ENCODE measurements around the gene PNKP. TPM values are rescaled to one million over a fixed set of nuclear protein-coding genes. Genes with fewer than 3 reads are reported as not detected.

The PNKP gene
- total and polyA plus RNA-seq, 10 donors, result 36.6 to 203 (median 108) TPM

DNA sequence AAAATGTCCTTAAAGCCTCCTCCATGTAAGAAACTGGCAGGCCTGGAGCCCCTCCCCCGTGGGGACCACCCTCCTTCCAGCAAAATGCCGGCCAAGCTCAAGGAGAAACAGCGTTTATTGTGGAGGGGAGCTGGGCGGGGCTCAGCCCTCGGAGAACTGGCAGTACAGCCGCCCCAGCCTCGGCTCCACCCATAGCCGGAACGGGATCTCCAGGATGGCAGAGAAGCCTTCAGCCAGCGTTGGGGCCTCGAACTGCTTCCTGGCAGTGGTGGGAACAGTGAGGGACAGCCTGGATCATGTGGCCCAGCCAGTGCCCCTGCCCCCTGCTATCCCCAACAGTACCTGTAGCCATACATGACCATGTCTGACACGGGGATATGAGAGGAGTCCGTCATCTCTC is 6.3 kb downstream of the PNKP start:
- intact Hi-C loops (cut with DNase I; ENCODE audit: low total_unique reads), result no loop called here
- Histone ChIP-seq H3K9me3 (no peaks in the 10 kb centered on the region), H3K36me3 (peaks cover 4 to 93% (median 85%) of the 10 kb centered on the region in 6 donors), H3K4me1 (peaks cover 12 to 84% (median 44%) of the 10 kb centered on the region in 6 donors), H3K27me3 (replicated peaks in 1 of 7) (no peaks in the 10 kb centered on the region), H3K27ac (peak overlapping the region; percentile 42 to 87 (median 79)), H3K4me3 (peak overlapping the region in 2 of 8 donors; percentile 10 to 42)
- TF ChIP-seq, protein P1, sequence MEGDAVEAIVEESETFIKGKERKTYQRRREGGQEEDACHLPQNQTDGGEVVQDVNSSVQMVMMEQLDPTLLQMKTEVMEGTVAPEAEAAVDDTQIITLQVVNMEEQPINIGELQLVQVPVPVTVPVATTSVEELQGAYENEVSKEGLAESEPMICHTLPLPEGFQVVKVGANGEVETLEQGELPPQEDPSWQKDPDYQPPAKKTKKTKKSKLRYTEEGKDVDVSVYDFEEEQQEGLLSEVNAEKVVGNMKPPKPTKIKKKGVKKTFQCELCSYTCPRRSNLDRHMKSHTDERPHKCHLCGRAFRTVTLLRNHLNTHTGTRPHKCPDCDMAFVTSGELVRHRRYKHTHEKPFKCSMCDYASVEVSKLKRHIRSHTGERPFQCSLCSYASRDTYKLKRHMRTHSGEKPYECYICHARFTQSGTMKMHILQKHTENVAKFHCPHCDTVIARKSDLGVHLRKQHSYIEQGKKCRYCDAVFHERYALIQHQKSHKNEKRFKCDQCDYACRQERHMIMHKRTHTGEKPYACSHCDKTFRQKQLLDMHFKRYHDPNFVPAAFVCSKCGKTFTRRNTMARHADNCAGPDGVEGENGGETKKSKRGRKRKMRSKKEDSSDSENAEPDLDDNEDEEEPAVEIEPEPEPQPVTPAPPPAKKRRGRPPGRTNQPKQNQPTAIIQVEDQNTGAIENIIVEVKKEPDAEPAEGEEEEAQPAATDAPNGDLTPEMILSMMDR (IDR thresholded peaks at IDR 0.05 in 8 of 11, conservative IDR thresholded peaks at IDR 0.05 in 3 of 11), result no peak
- no peak for TF ChIP-seq POLR2A (IDR thresholded peaks at IDR 0.05)
- peak; percentile 30 to 69 (median 45) for TF ChIP-seq POLR2AphosphoS5 (IDR thresholded peaks at IDR 0.05)
- DNase-seq, result peak; percentile 88
- 34 to 76% (median 69%) methylated on average over 3 to 13 of the region's 13 CpGs for WGBS, 5 donors

GRCh38 chr19:49860336-49861102 is 6.9 kb downstream of the PNKP start:
- peaks cover 4 to 98% (median 90%) of the 10 kb centered on the region in 6 donors for H3K36me3 ChIP-seq
- 59 to 78% (median 72%) methylated on average over 14 to 17 of the region's 17 CpGs for WGBS, 5 donors
- peak in 2 of 3 donors; percentile 4 to 47 for TF ChIP-seq POLR2AphosphoS5 (IDR thresholded peaks at IDR 0.05)
- TF ChIP-seq, protein P1 (IDR thresholded peaks at IDR 0.05 in 8 of 11, conservative IDR thresholded peaks at IDR 0.05 in 3 of 11), result no peak
- no peaks in the 10 kb centered on the region for H3K27me3 ChIP-seq (replicated peaks in 1 of 7)
- peaks cover 6 to 83% (median 38%) of the 10 kb centered on the region in 6 donors for H3K4me1 ChIP-seq
- no peak for DNase-seq
- intact Hi-C loops (cut with DNase I; ENCODE audit: low total_unique reads), result no loop called here
- H3K9me3 ChIP-seq, result no peaks in the 10 kb centered on the region
- peak overlapping the region; percentile 42 to 87 (median 79) for H3K27ac ChIP-seq
- peak overlapping the region in 2 of 8 donors; percentile 10 to 42 for H3K4me3 ChIP-seq

DNA sequence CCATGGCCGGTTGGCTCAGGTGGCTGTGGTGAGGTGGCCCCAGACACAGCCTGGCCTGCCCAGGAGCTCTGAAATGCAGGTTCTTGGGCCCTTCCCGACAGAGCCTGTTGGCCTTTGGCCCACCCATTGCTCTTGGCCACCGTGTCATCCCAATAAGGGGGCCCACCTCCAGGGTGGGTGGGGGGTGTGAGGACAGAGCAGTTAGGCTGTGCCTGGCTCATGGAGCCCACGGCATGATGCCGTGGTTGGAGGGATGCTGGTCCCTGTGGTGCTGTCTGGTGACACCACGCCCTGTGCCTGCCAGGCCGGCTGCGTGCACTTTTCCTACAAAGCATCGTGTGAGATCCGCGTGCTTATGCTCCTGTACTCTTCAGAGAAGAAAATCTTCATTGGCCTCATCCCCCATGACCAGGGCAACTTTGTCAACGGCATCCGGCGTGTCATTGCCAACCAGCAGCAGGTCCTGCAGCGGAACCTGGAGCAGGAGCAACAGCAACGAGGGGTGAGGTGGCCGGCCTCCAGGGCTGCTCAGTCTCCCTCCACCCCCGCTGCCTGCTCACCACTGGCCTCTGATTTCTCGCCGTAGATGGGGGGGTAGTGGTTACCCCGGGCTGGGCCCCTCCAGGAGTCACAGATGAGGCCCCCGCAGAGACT is 7.6 kb downstream of the PNKP start:
- intact Hi-C loops (cut with DNase I; ENCODE audit: low total_unique reads), result no loop called here
- 80 to 89% (median 87%) methylated on average over 16 to 22 of the region's 22 CpGs for WGBS, 5 donors
- no peaks in the 10 kb centered on the region for H3K9me3 ChIP-seq
- H3K36me3 ChIP-seq, result peaks cover 4 to 100% (median 95%) of the 10 kb centered on the region in 6 donors
- H3K27me3 ChIP-seq (replicated peaks in 1 of 7), result no peaks in the 10 kb centered on the region
- H3K4me1 ChIP-seq, result peaks cover 0 to 83% (median 32%) of the 10 kb centered on the region in 6 donors
- H3K27ac ChIP-seq, result peak overlapping the region in 6 of 8 donors; percentile 73 to 87 (median 82)
- no peak for DNase-seq
- TF ChIP-seq POLR2AphosphoS5 (IDR thresholded peaks at IDR 0.05), result peak; percentile 32 to 60 (median 45)
- no peak for TF ChIP-seq POLR2A (IDR thresholded peaks at IDR 0.05)
- H3K4me3 ChIP-seq, result no peak overlapping the region

DNA sequence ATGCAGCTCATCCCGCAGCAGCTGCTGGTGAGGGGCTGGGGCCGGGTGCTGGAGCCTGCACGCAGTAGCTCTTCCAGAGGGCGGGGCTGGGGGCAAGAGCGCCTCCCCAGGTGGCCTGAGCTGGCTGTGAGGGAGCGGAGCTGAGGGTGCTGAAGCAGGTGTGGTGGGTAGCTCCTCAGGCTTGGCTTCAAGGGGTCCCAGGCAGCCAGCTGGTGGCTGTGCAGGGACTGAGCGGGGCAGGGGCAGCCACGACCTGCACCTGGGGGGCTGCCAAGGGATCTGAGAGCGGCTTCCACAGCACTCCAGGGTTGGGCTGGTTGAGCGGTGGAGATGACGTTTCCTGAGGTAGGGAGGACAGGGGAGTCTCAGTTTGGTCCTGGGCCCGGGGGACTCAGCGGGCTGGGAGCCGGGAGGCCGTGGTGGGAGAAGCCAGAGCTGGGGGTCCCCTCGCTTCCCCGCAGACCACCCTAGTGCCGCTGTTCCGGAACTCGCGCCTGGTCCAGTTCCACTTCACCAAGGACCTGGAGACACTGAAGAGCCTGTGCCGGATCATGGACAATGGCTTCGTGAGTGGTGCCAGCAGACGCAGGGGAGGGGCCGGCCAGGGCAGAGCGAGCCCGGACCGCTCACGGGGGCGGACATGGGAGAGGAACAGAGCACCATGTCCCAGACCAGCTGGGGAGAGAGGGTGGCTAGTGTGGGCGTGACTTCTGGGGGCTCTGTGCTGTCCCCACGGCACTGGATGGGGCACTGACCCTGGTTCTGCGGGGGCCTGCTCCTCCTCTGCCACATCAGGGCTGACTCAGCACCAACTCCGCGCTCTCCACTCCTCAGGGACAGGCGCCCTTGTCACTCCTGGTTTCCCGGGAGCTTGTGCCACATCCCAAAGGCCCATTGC is 9.0 kb downstream of the PNKP start:
- peaks cover 0 to 93% (median 87%) of the 10 kb centered on the region in 6 donors for H3K36me3 ChIP-seq
- 81 to 92% (median 89%) methylated on average over 27 to 37 of the region's 37 CpGs for whole genome bisulfite sequencing, 5 donors
- H3K27ac ChIP-seq, result peak overlapping the region in 5 of 8 donors; percentile 7 to 78 (median 11)
- no peak for DNase-seq
- peaks cover 4 to 83% (median 32%) of the 10 kb centered on the region in 6 donors for H3K4me1 ChIP-seq
- no peak overlapping the region for H3K4me3 ChIP-seq
- peak; percentile 40 to 72 (median 59) for TF ChIP-seq POLR2AphosphoS5 (IDR thresholded peaks at IDR 0.05)
- TF ChIP-seq, protein P1 (IDR thresholded peaks at IDR 0.05 in 8 of 11, conservative IDR thresholded peaks at IDR 0.05 in 3 of 11), result no peak
- intact Hi-C loops (cut with DNase I; ENCODE audit: low total_unique reads), result no loop called here
- no peaks in the 10 kb centered on the region for H3K27me3 ChIP-seq (replicated peaks in 1 of 7)
- no peaks in the 10 kb centered on the region for H3K9me3 ChIP-seq
